ENCODE results near the gene ANGPTL7.

DNA sequence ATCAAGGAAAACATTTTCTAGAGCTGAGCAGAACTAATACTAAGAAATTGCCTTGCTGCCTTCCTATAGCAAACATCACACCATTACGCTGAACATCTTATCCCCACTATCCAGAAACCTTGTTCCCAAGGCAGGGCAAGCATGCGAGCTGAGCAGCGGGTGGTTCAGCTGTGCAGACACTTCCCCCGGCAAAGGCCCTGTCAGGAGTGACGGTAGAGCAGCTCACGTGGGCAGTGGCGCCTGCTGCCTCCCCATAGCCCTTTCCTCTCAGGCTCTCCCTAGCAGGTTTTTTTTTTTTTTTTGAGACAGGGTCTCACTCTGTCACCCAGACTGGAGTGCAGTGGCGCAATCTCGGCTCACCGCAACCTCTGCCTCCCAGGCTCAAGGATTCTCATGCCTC, 13.7 kb upstream of the ANGPTL7 start:
- TF ChIP-seq CTCF (IDR thresholded peaks at IDR 0.05) = no peak
- TF ChIP-seq POLR2AphosphoS5 (IDR thresholded peaks at IDR 0.05) = no peak
- no peak for TF ChIP-seq POLR2A (IDR thresholded peaks at IDR 0.05)
- no peak for TF ChIP-seq EP300 (IDR thresholded peaks at IDR 0.05; ENCODE audit: low read depth)

All from transverse colon (tissue), 4 donors.